SK-N-SH (cell line): Measurements from ENCODE around the gene HTRA3. TPM values are rescaled to one million over a fixed set of nuclear protein-coding genes. Genes with fewer than 3 reads are reported as not detected.

Experiments
- CTCF ChIA-PET: fragments of 300-600, 350-600 bp; formaldehyde crosslinking; extraction: SDS; loops from one replicate; lab custom pipeline; 2021; lab: Yijun Ruan, JAX
- POLR2A ChIA-PET: fragments of 350-600 bp; sonication (Branson Sonifier 250); formaldehyde crosslinking; extraction: SDS; loops from one replicate; lab custom pipeline; 2020; ENCODE audit warnings: antibody characterized with exemption, inconsistent platforms; lab: Yijun Ruan, JAX
- DNase-seq: peaks from one replicate; pipeline ENCODE4 v3.0.0; 2012
- H2AFZ ChIP-seq: fragments of 200-600 bp; sonication (generic); 2 replicates; pipeline ENCODE4 v1.8.1; 2016; ENCODE audit warnings: antibody characterized with exemption, mild to moderate bottlenecking, low read depth
- H3F3A ChIP-seq: fragments of 200-600 bp; sonication (generic); replicated peaks from 2 replicates; pipeline ENCODE3; 2016; ENCODE audit warnings: antibody characterized with exemption, mild to moderate bottlenecking; ENCODE audit not compliant: insufficient read depth
- H3K27ac ChIP-seq, 2 experiments: fragments of 200-500 bp in 1 of 2; fragments of 200-600 bp in 1 of 2; sonication (Bioruptor generic) in 1 of 2; sonication (generic), shearing (Covaris generic) in 1 of 2; 2 replicates each; pipeline versions ENCODE4 v1.5.1 to v1.6.1; 2014 to 2016; ENCODE audit warnings: low read depth in 2 of 2, inconsistent platforms in 1 of 2, low read length in 1 of 2, mild to moderate bottlenecking in 1 of 2, mixed read lengths in 1 of 2
- H3K27me3 ChIP-seq: fragments of 200-600 bp; sonication (generic), shearing (Covaris generic); 2 replicates; pipeline ENCODE4 v1.6.1; 2016; ENCODE audit warnings: mixed run types; ENCODE audit not compliant: insufficient read depth
- H3K36me3 ChIP-seq, 2 experiments: fragments of 200-500 bp in 1 of 2; fragments of 200-600 bp in 1 of 2; sonication (Bioruptor generic) in 1 of 2; sonication (generic) in 1 of 2; replicated peaks in 1 of 2; 2 replicates each; pipeline versions ENCODE3 to v1.5.1; 2014 to 2016; ENCODE audit warnings: low read length in 1 of 2, mild to moderate bottlenecking in 1 of 2; ENCODE audit not compliant: insufficient read depth in 2 of 2, control insufficient read depth in 1 of 2
- H3K4me1 ChIP-seq, 2 experiments: fragments of 200-500 bp in 1 of 2; fragments of 200-600 bp in 1 of 2; sonication (Bioruptor generic) in 1 of 2; sonication (generic), shearing (Covaris generic) in 1 of 2; 2 replicates each; pipeline versions ENCODE4 v1.5.1 to v1.6.1; 2014 to 2016; ENCODE audit warnings: low read depth in 1 of 2, low read length in 1 of 2, mixed run types in 1 of 2; ENCODE audit not compliant: insufficient read depth in 2 of 2, control insufficient read depth in 1 of 2
- H3K4me2 ChIP-seq: fragments of 200-600 bp; sonication (generic), shearing (Covaris generic); 2 replicates; pipeline ENCODE4 v1.6.1; 2017; ENCODE audit warnings: mixed run types
- H3K4me3 ChIP-seq, 2 experiments: fragments of 200-500 bp in 1 of 2; fragments of 200-600 bp in 1 of 2; sonication (Bioruptor generic) in 1 of 2; sonication (generic), shearing (Covaris generic) in 1 of 2; 2 replicates each; pipeline versions ENCODE4 v1.5.1 to v1.8.1; 2014 to 2016; ENCODE audit warnings: low read depth in 2 of 2, inconsistent platforms in 1 of 2, low read length in 1 of 2, mild to moderate bottlenecking in 1 of 2, mixed read lengths in 1 of 2, moderate library complexity in 1 of 2
- H3K79me2 ChIP-seq: fragments of 200-600 bp; sonication (generic); 2 replicates; pipeline ENCODE4 v1.8.1; 2017; ENCODE audit warnings: mild to moderate bottlenecking; ENCODE audit not compliant: insufficient read depth
- H3K9ac ChIP-seq: fragments of 200-600 bp; sonication (generic); 2 replicates; pipeline ENCODE4 v1.6.1; 2017; ENCODE audit warnings: mixed run types
- H3K9me2 ChIP-seq: fragments of 200-600 bp; sonication (generic); 2 replicates; pipeline ENCODE4 v1.6.1; 2017; ENCODE audit warnings: mixed run types
- H3K9me3 ChIP-seq: fragments of 200-600 bp; sonication (generic); 2 replicates; pipeline ENCODE4 v1.6.1; 2017; ENCODE audit warnings: mixed run types, mild to moderate bottlenecking, moderate library complexity
- H4K20me1 ChIP-seq: fragments of 200-600 bp; sonication (generic); 2 replicates; pipeline ENCODE4 v1.6.1; 2017; ENCODE audit warnings: mild to moderate bottlenecking, mixed run types; ENCODE audit not compliant: insufficient read depth
- FOXM1 ChIP-seq: IDR thresholded peaks from 2 replicates; pipeline ENCODE4 v1.4.0; 2012; ENCODE audit warnings: low read depth, mild to moderate bottlenecking
- GATA2 ChIP-seq: sonication (generic); formaldehyde crosslinking; IDR thresholded peaks from 2 replicates; pipeline ENCODE4 v1.5.0; 2020; ENCODE audit warnings: mild to moderate bottlenecking, missing genetic modification reagents
- MXI1 ChIP-seq: IDR thresholded peaks from 2 replicates; pipeline ENCODE4 v1.6.1; 2012; ENCODE audit warnings: mild to moderate bottlenecking, low read depth, low read length, improper control_type of control experiment
- NFIC ChIP-seq: IDR thresholded peaks from 2 replicates; pipeline ENCODE4 v1.4.0; 2012; ENCODE audit warnings: borderline replicate concordance
- POLR2AphosphoS5 ChIP-seq: IDR thresholded peaks from 2 replicates; pipeline ENCODE4 v1.6.1; 2012; ENCODE audit warnings: low read depth, low read length
- RCOR1 ChIP-seq: fragments of 150-350 bp; IDR thresholded peaks from 2 replicates; pipeline ENCODE4 v1.6.1; 2017; ENCODE audit warnings: antibody characterized with exemption, low read length
- RFX5 ChIP-seq: IDR thresholded peaks from 2 replicates; pipeline ENCODE4 v1.6.1; 2012; ENCODE audit warnings: mild to moderate bottlenecking, improper control_type of control experiment, low read length
- TAF1 ChIP-seq: IDR thresholded peaks from 2 replicates; pipeline ENCODE4 v1.6.1; 2012; ENCODE audit warnings: low read depth, mild to moderate bottlenecking, low read length, moderate library complexity, borderline replicate concordance
- TCF12 ChIP-seq: IDR thresholded peaks from 2 replicates; pipeline ENCODE4 v1.4.0; 2012
- YY1 ChIP-seq: IDR thresholded peaks from 2 replicates; pipeline ENCODE4 v1.4.0; 2012; ENCODE audit warnings: low read depth, mild to moderate bottlenecking
- WGBS: methylation state at CpG from one replicate; pipeline ENCODE4 v1.1.6; 2017; ENCODE audit warnings: low lambda C conversion rate; 5-methylcytosine and 5-hydroxymethylcytosine counted together
- polyA plus RNA-seq, 3 experiments: library from polyadenylated mRNA; depleted of rRNA; stranded (reverse); fragments of >200 nt; gene quantifications; 2 replicates each; pipeline ENCODE4 v1.2.3, GENCODE V29; 2012
- TF ChIP-seq, protein P1 (sequence below): fragments of 150-350 bp; IDR thresholded peaks from 2 replicates; pipeline ENCODE4 v1.6.1; 2017; ENCODE audit warnings: antibody characterized with exemption, low read length, low read depth, borderline replicate concordance
- TF ChIP-seq, protein P2 (sequence below): IDR thresholded peaks from 2 replicates; pipeline ENCODE4 v1.6.1; 2012; ENCODE audit warnings: mild to moderate bottlenecking, low read depth, low read length, moderate library complexity
- TF ChIP-seq, protein P3 (sequence below): fragments of 200-600 bp; sonication (generic); IDR thresholded peaks from 2 replicates; pipeline ENCODE4 v1.6.1; 2017; ENCODE audit warnings: antibody characterized with exemption, mild to moderate bottlenecking, moderate library complexity
- TF ChIP-seq, protein P4 (sequence below): IDR thresholded peaks from 2 replicates; pipeline ENCODE4; 2012

The HTRA3 gene
- polyA plus RNA-seq, 1 of the 3 experiments (the other 2 are of a cell fraction), result 0.05 TPM

DNA sequence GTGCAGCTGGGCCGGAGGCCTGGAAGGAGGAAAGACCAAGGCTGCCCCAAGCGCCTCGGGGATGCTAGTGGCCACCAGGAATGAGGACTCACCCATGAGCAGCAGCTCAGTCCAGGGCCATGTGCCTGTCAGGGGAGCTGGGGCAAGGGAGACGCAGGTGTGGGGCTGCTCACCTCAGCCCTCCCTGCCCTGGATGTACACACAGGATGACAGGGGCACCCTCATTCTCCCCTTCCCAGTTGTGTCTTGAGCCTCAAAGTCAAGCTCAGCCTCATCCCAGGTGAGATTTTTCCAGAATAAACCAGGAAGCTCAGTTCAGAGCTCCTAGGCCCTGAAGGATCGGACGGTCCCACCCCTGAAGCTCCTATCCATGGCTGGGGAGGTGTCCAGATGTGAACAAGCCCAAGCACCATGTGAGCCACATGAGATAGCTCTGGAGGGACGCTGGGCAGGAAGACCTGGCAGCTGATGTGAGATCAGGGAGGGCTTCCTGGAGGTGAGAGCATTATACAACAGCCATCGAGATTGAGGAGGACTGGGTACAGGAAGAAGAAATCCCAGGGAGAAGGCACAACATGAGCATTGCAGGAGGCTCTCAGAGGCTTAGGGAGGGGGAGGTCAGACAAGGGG, 23.0 kb downstream of the HTRA3 start:
- H3K9me3 ChIP-seq, result no peaks in the 10 kb centered on the region
- no peaks in the 10 kb centered on the region for H3K27me3 ChIP-seq
- POLR2A ChIA-PET, result no interaction called here
- H3K36me3 ChIP-seq, result no peaks in the 10 kb centered on the region
- H3K27ac ChIP-seq, result no peak overlapping the region
- no peak overlapping the region for H2AFZ ChIP-seq
- no peak overlapping the region for H3K4me3 ChIP-seq
- H3K9ac ChIP-seq, result no peak overlapping the region
- CTCF ChIA-PET, result interaction anchor here (1.0 to 1.9 kb wide), 3 partner anchors 13 to 74 kb away, joined by 4 to 5 read pairs (median 5); no protein-coding TSS in a partner anchor
- DNase-seq, result no peak
- H3K4me1 ChIP-seq, result no peaks in the 10 kb centered on the region
- no peaks in the 10 kb centered on the region for H3F3A ChIP-seq
- WGBS, result 62% methylated on average over 7 of the region's 8 CpGs
- TF ChIP-seq NFIC (no peak), MXI1 (no peak), POLR2AphosphoS5 (no peak), YY1 (no peak), RCOR1 (no peak), FOXM1 (no peak), TAF1 (no peak), GATA2 (CRISPR knock-in tag) (no peak), TCF12 (no peak), RFX5 (no peak)
- TF ChIP-seq, protein P1, sequence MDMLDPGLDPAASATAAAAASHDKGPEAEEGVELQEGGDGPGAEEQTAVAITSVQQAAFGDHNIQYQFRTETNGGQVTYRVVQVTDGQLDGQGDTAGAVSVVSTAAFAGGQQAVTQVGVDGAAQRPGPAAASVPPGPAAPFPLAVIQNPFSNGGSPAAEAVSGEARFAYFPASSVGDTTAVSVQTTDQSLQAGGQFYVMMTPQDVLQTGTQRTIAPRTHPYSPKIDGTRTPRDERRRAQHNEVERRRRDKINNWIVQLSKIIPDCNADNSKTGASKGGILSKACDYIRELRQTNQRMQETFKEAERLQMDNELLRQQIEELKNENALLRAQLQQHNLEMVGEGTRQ, result no peak
- TF ChIP-seq, protein P2, sequence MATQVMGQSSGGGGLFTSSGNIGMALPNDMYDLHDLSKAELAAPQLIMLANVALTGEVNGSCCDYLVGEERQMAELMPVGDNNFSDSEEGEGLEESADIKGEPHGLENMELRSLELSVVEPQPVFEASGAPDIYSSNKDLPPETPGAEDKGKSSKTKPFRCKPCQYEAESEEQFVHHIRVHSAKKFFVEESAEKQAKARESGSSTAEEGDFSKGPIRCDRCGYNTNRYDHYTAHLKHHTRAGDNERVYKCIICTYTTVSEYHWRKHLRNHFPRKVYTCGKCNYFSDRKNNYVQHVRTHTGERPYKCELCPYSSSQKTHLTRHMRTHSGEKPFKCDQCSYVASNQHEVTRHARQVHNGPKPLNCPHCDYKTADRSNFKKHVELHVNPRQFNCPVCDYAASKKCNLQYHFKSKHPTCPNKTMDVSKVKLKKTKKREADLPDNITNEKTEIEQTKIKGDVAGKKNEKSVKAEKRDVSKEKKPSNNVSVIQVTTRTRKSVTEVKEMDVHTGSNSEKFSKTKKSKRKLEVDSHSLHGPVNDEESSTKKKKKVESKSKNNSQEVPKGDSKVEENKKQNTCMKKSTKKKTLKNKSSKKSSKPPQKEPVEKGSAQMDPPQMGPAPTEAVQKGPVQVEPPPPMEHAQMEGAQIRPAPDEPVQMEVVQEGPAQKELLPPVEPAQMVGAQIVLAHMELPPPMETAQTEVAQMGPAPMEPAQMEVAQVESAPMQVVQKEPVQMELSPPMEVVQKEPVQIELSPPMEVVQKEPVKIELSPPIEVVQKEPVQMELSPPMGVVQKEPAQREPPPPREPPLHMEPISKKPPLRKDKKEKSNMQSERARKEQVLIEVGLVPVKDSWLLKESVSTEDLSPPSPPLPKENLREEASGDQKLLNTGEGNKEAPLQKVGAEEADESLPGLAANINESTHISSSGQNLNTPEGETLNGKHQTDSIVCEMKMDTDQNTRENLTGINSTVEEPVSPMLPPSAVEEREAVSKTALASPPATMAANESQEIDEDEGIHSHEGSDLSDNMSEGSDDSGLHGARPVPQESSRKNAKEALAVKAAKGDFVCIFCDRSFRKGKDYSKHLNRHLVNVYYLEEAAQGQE, result no peak
- TF ChIP-seq, protein P3, sequence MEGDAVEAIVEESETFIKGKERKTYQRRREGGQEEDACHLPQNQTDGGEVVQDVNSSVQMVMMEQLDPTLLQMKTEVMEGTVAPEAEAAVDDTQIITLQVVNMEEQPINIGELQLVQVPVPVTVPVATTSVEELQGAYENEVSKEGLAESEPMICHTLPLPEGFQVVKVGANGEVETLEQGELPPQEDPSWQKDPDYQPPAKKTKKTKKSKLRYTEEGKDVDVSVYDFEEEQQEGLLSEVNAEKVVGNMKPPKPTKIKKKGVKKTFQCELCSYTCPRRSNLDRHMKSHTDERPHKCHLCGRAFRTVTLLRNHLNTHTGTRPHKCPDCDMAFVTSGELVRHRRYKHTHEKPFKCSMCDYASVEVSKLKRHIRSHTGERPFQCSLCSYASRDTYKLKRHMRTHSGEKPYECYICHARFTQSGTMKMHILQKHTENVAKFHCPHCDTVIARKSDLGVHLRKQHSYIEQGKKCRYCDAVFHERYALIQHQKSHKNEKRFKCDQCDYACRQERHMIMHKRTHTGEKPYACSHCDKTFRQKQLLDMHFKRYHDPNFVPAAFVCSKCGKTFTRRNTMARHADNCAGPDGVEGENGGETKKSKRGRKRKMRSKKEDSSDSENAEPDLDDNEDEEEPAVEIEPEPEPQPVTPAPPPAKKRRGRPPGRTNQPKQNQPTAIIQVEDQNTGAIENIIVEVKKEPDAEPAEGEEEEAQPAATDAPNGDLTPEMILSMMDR, result no peak
- TF ChIP-seq, protein P4, sequence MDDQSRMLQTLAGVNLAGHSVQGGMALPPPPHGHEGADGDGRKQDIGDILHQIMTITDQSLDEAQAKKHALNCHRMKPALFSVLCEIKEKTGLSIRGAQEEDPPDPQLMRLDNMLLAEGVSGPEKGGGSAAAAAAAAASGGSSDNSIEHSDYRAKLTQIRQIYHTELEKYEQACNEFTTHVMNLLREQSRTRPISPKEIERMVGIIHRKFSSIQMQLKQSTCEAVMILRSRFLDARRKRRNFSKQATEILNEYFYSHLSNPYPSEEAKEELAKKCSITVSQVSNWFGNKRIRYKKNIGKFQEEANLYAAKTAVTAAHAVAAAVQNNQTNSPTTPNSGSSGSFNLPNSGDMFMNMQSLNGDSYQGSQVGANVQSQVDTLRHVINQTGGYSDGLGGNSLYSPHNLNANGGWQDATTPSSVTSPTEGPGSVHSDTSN, result no peak
- no peak overlapping the region for H3K4me2 ChIP-seq
- H4K20me1 ChIP-seq, result no peaks in the 10 kb centered on the region
- H3K79me2 ChIP-seq, result no peaks in the 10 kb centered on the region
- H3K9me2 ChIP-seq, result no peaks in the 10 kb centered on the region
